HepG2 (cell line): Measurements from ENCODE around the gene ANXA11. TPM values are rescaled to one million over a fixed set of nuclear protein-coding genes. Genes with fewer than 3 reads are reported as not detected.

Experiments
- ATAC-seq: fragments of 200-7000 bp; cut with Tn5 transposase; 3 replicates; pipeline ENCODE4 v1.9.1; 2020; ENCODE audit warnings: mild to moderate bottlenecking, moderate library complexity
- BruUV-seq: library from RNA; stranded (reverse); fragments of 400-500 nt; replicated peaks from 2 replicates; lab custom pipeline; 2021; lab: Mats Ljungman, UMichigan
- CTCF ChIA-PET: fragments of 300-600 bp; formaldehyde crosslinking; extraction: SDS; loops from one replicate; lab custom pipeline; 2021; ENCODE audit warnings: low total read pairs, inconsistent platforms, low intra/inter-chr PET ratio; lab: Yijun Ruan, JAX
- POLR2A ChIA-PET: fragments of 350-600 bp; sonication (Branson Sonifier 250); formaldehyde crosslinking; loops from one replicate; lab custom pipeline; 2020; ENCODE audit warnings: antibody characterized with exemption, inconsistent platforms; lab: Yijun Ruan, JAX
- DNase-seq: peaks from one replicate; pipeline ENCODE4 v3.0.0-alpha.2; 2015; ENCODE audit warnings: low spot score
- FAIRE-seq: peaks from 3 replicates; lab custom pipeline; 2011; peaks lifted over from hg19 to GRCh38; lab: Jason Lieb, UNC
- H2AFZ ChIP-seq: one replicate; pipeline ENCODE4 v1.6.1; 2011; ENCODE audit warnings: low read length, inconsistent platforms
- H3K27ac ChIP-seq: fragments of 300-600 bp; 3 replicates; pipeline ENCODE4 v1.8.0; 2011; ENCODE audit warnings: mixed run types, mild to moderate bottlenecking, mixed read lengths, low read length, inconsistent platforms; ENCODE audit not compliant: insufficient read depth; ENCODE audit errors: extremely low read length
- H3K27me3 ChIP-seq, 2 experiments: fragments of 200-600 bp in 1 of 2; 2 replicates in 1 of 2; 3 replicates in 1 of 2; pipeline versions ENCODE4 v1.6.0 to v1.8.0; 2011; ENCODE audit warnings: low read length in 2 of 2, mild to moderate bottlenecking in 2 of 2, moderate library complexity in 2 of 2, inconsistent platforms in 1 of 2; ENCODE audit not compliant: insufficient read depth in 2 of 2, control insufficient read depth in 1 of 2
- H3K36me3 ChIP-seq, 2 experiments: fragments of 200-600 bp in 1 of 2; replicated peaks in 1 of 2; 2 replicates in 1 of 2; 3 replicates in 1 of 2; pipeline versions ENCODE4 v1.5.1 to v1.8.0; 2011; ENCODE audit warnings: low read length in 2 of 2, inconsistent platforms in 1 of 2; ENCODE audit not compliant: insufficient read depth in 2 of 2, control insufficient read depth in 1 of 2
- H3K4me1 ChIP-seq: 2 replicates; pipeline ENCODE4 v1.5.1; 2012; ENCODE audit warnings: low read length, inconsistent platforms; ENCODE audit not compliant: insufficient read depth
- H3K4me2 ChIP-seq: 2 replicates; pipeline ENCODE4 v1.6.0; 2011; ENCODE audit warnings: low read depth, low read length, inconsistent platforms
- H3K4me3 ChIP-seq, 3 experiments: fragments of 200-600 bp in 1 of 3; sonication (generic), shearing (Covaris generic) in 1 of 3; replicated peaks in 1 of 3; 2 replicates each; pipeline ENCODE4 v1.5.1; 2011 to 2016; ENCODE audit warnings: low read length in 3 of 3, inconsistent platforms in 2 of 3, low read depth in 2 of 3, mild to moderate bottlenecking in 2 of 3, control low read depth in 1 of 3, mixed read lengths in 1 of 3; ENCODE audit not compliant: insufficient read depth in 1 of 3
- H3K79me2 ChIP-seq: one replicate; pipeline ENCODE4 v1.6.1; 2011; ENCODE audit warnings: low read length, inconsistent platforms; ENCODE audit not compliant: insufficient read depth
- H3K9ac ChIP-seq: 2 replicates; pipeline ENCODE4 v1.6.0; 2011; ENCODE audit warnings: mild to moderate bottlenecking, low read depth, low read length, inconsistent platforms; ENCODE audit not compliant: insufficient read depth
- H3K9me3 ChIP-seq: 2 replicates; pipeline ENCODE4 v1.5.1; 2012; ENCODE audit warnings: mild to moderate bottlenecking, low read length
- H4K20me1 ChIP-seq: 2 replicates; pipeline ENCODE4 v1.6.0; 2011; ENCODE audit warnings: inconsistent platforms, mild to moderate bottlenecking, low read length, moderate library complexity; ENCODE audit not compliant: insufficient read depth
- HOXA5 ChIP-seq: sonication (generic); formaldehyde crosslinking; IDR thresholded peaks from 2 replicates; pipeline ENCODE4 v1.4.0; 2020; ENCODE audit warnings: missing genetic modification reagents
- MATR3 ChIP-seq: sonication (generic); formaldehyde crosslinking; IDR thresholded peaks from 2 replicates; pipeline ENCODE4 v1.4.0; 2020; ENCODE audit warnings: missing genetic modification reagents
- MED1 ChIP-seq: sonication (generic); formaldehyde crosslinking; IDR thresholded peaks from 2 replicates; pipeline ENCODE4 v1.4.0; 2020; ENCODE audit warnings: missing genetic modification reagents
- ZC3H4 ChIP-seq: sonication (generic); formaldehyde crosslinking; IDR thresholded peaks from 2 replicates; pipeline ENCODE4 v1.4.0; 2020; ENCODE audit warnings: missing genetic modification reagents, borderline replicate concordance
- ZMYM3 ChIP-seq: sonication (generic); formaldehyde crosslinking; IDR thresholded peaks from 2 replicates; pipeline ENCODE4 v1.5.1; 2020; ENCODE audit warnings: mild to moderate bottlenecking, missing genetic modification reagents
- ZSCAN25 ChIP-seq: sonication (generic); formaldehyde crosslinking; IDR thresholded peaks from 2 replicates; pipeline ENCODE4 v1.8.0; 2022; ENCODE audit warnings: mild to moderate bottlenecking, missing genetic modification reagents
- WGBS: methylation state at CpG from one replicate; pipeline ENCODE4 v1.1.6; 2017; ENCODE audit warnings: low lambda C conversion rate; 5-methylcytosine and 5-hydroxymethylcytosine counted together
- in situ Hi-C: cut with HindIII; loops from 2 replicates; pipeline ENCODE4 v1.10.0; 2017; ENCODE audit warnings: low pct_unique_long_range_greater_than_20kb; ENCODE audit not compliant: extremely low pct_ligation_motif_present
- intact Hi-C: fragments of 100-400 bp; cut with micrococcal nuclease; formaldehyde crosslinking; loops from one replicate; pipeline ENCODE4 v1.10.0; 2022; ENCODE audit not compliant: unreplicated experiment
- polyA plus RNA-seq, 8 experiments: library from polyadenylated mRNA; depleted of rRNA in 3 of 8; stranded (reverse) in 7 of 8; unstranded in 1 of 8; fragments of >200 nt; fragmentation: Illumina TruSeq in 4 of 8; extraction: Trizol in 4 of 8; gene quantifications; 2 replicates each; pipeline versions ENCODE4 v1.2.1 to v1.2.3, GENCODE V29; 2011 to 2016; ENCODE audit warnings: low read depth in 4 of 8, missing spikeins in 1 of 8, mixed read lengths in 1 of 8; ENCODE audit not compliant: insufficient read depth in 1 of 8
- total RNA-seq, 5 experiments: library from RNA; depleted of rRNA; stranded (reverse); fragments of >200 nt; fragmentation: Illumina TruSeq; extraction: Trizol; gene quantifications; 2 replicates each; pipeline ENCODE4 v1.2.3, GENCODE V29; 2016; ENCODE audit warnings: low read depth in 1 of 5

ANXA11 gene
- total and polyA plus RNA-seq, 2 of the 13 experiments (the other 11 are each of a cell fraction or from before 2014, with no cell fraction given) = 30.6 to 51.5 TPM

DNA sequence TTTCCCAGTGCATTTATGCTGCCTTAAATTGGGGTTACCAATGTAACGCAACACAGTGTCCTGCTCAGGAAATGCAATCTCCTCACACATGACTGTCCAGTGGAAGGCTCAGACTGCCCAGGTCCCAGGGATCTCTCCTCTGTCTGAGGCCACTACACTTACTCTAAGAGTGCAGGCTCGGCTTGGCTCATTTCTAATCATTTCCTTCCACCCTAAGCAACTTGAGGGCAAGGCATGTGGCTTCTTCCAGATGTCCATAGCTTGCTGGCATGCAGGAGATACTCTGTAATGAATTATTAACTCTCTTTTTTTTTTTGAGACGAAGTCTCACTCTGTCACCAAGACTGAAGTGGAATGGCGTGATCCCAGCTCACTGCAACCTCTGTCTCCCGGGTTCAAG, 49.1 kb downstream of the ANXA11 start:
- intact Hi-C loops (no loop called here), in situ Hi-C loops (no loop called here)
- no peaks in the 10 kb centered on the region for H3K4me1 ChIP-seq
- TF ChIP-seq ZMYM3 (no peak), HOXA5 (no peak)
- ATAC-seq = no peak
- WGBS = 90% methylated on average over 5 of the region's 5 CpGs
- no peak overlapping the region for H3K9ac ChIP-seq
- no TSS peak for BruUV-seq
- H3K27me3 ChIP-seq = no peaks in the 10 kb centered on the region
- peaks cover 17 to 34% of the 10 kb centered on the region in 2 experiments; a peak in 4 of 5 replicates for H3K36me3 ChIP-seq
- H3K27ac ChIP-seq = no peak overlapping the region
- H3K4me3 ChIP-seq = no peak overlapping the region
- no peak for FAIRE-seq
- no peak overlapping the region for H2AFZ ChIP-seq
- ChIA-PET POLR2A (no interaction called here), CTCF (no interaction called here)
- no peaks in the 10 kb centered on the region for H4K20me1 ChIP-seq
- no peaks in the 10 kb centered on the region for H3K79me2 ChIP-seq
- no peaks in the 10 kb centered on the region for H3K9me3 ChIP-seq
- no peak overlapping the region for H3K4me2 ChIP-seq
- DNase-seq = no peak

DNA sequence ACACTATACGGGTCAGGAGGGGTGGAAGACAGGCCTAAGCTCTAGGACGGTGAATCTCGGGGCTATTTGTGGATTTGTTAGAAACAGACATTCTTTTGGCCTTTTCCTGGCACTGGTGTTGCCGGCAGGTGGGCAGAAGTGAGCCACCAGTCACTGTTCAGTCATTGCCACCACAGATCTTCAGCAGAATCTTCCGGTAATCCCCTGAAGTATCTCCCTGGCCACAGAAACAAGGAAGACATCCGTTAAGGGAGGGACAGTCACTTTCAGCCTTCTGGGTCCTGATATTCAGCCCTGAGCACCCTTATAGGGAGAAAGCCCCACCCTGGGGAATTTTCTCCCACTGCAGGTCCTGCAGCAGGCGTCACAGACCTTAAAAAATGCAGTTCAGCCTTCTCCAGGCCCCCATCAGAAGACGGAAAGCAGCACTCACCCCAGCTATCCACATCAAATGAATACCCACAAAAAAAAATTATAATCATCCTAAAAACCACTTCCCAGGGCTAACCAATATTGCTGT, 49.6 kb downstream of the ANXA11 start:
- no peak overlapping the region for H3K4me2 ChIP-seq
- H3K27ac ChIP-seq = no peak overlapping the region
- no peak overlapping the region for H3K4me3 ChIP-seq
- H3K9ac ChIP-seq = no peak overlapping the region
- no peaks in the 10 kb centered on the region for H3K79me2 ChIP-seq
- H3K27me3 ChIP-seq = no peaks in the 10 kb centered on the region
- no peak overlapping the region for H2AFZ ChIP-seq
- H4K20me1 ChIP-seq = no peaks in the 10 kb centered on the region
- H3K9me3 ChIP-seq = no peaks in the 10 kb centered on the region
- WGBS = 90% methylated on average over 8 of the region's 8 CpGs
- no peak for TF ChIP-seq ZSCAN25
- no peak for TF ChIP-seq MED1 (CRISPR knock-in tag)
- no peak for TF ChIP-seq ZC3H4
- TF ChIP-seq MATR3 (CRISPR knock-in tag) = no peak
- TF ChIP-seq, all 625 proteins: peak for 0
- ChIA-PET CTCF (no interaction called here), POLR2A (no interaction called here)
- DNase-seq = no peak
- intact Hi-C loops = no loop called here
- ATAC-seq = no peak
- H3K4me1 ChIP-seq = no peaks in the 10 kb centered on the region
- FAIRE-seq = no peak
- in situ Hi-C loops = no loop called here
- no TSS peak for BruUV-seq
- H3K36me3 ChIP-seq = peaks cover 17 to 34% of the 10 kb centered on the region in 2 experiments; a peak in 4 of 5 replicates
